Measurements from ENCODE around the gene TRMU.

DNA sequence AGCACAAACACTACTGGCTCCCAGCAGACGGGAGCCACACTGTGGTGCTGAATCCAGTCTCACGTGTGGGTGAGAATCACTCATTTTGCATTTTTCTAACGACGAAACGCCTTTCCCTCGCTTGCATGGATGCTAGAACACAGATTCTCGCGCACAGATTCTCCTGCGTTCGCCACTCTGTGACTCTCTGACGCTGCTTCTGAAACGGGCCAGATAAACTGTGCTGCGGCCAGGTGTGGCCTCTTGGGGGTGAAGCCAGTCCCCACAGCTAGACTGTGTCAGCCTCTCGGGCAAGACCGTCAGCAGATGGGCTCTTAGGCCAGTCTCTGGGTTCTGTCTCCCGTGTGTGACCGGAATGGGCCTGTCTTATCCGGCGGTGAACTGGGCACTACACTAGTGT is 44.6 kb downstream of the TRMU start:
- TF ChIP-seq, protein P1, sequence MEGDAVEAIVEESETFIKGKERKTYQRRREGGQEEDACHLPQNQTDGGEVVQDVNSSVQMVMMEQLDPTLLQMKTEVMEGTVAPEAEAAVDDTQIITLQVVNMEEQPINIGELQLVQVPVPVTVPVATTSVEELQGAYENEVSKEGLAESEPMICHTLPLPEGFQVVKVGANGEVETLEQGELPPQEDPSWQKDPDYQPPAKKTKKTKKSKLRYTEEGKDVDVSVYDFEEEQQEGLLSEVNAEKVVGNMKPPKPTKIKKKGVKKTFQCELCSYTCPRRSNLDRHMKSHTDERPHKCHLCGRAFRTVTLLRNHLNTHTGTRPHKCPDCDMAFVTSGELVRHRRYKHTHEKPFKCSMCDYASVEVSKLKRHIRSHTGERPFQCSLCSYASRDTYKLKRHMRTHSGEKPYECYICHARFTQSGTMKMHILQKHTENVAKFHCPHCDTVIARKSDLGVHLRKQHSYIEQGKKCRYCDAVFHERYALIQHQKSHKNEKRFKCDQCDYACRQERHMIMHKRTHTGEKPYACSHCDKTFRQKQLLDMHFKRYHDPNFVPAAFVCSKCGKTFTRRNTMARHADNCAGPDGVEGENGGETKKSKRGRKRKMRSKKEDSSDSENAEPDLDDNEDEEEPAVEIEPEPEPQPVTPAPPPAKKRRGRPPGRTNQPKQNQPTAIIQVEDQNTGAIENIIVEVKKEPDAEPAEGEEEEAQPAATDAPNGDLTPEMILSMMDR (conservative IDR thresholded peaks at IDR 0.05; ENCODE audit: low read depth, low read length), result no peak
- TF ChIP-seq EZH2 (IDR thresholded peaks at IDR 0.05; ENCODE audit: borderline replicate concordance, low read depth, low read length, poor library complexity, severe bottlenecking), result no peak

Measured in A673 (cell line).